GM19239 (cell line): ENCODE results near the gene PRKAA1.

Experiments used
- DNase-seq: peaks from one replicate; pipeline ENCODE4 v3.0.0; 2011; ENCODE audit warnings: low spot score; ENCODE audit not compliant: insufficient read length
- FAIRE-seq: peaks from 2 replicates; lab custom pipeline; 2011; peaks lifted over from hg19 to GRCh38; lab: Jason Lieb, UNC

The PRKAA1 gene

GRCh38 chr5:40784027-40784653, 14.0 kb downstream of the PRKAA1 start:
- DNase-seq, result no peak
- FAIRE-seq, result no peak

GRCh38 chr5:40781843-40782409, 16.2 kb downstream of the PRKAA1 start:
- no peak for DNase-seq
- no peak for FAIRE-seq

GRCh38 chr5:40780858-40781257, 17.3 kb downstream of the PRKAA1 start:
- DNase-seq, result no peak
- FAIRE-seq, result no peak

GRCh38 chr5:40780199-40780598, 18.0 kb downstream of the PRKAA1 start:
- FAIRE-seq (no peak), DNase-seq (no peak)

- FAIRE-seq (no peak), DNase-seq (no peak)
Observed at GRCh38 chr5:40779561-40779960, 18.6 kb downstream of the PRKAA1 start.

GRCh38 chr5:40778133-40778532, 20.0 kb downstream of the PRKAA1 start:
- DNase-seq (no peak), FAIRE-seq (no peak)

- DNase-seq (no peak), FAIRE-seq (no peak)
Observed at GRCh38 chr5:40776658-40776977, 21.6 kb downstream of the PRKAA1 start.

- DNase-seq, result no peak
- peak; percentile 69 for FAIRE-seq
Observed at GRCh38 chr5:40775846-40776657, 22.1 kb downstream of the PRKAA1 start.

GRCh38 chr5:40775085-40775845, 22.9 kb downstream of the PRKAA1 start:
- FAIRE-seq (no peak), DNase-seq (no peak)

- FAIRE-seq (no peak), DNase-seq (no peak)
Observed at GRCh38 chr5:40774623-40775022, 23.6 kb downstream of the PRKAA1 start.

GRCh38 chr5:40770764-40771163, 27.4 kb downstream of the PRKAA1 start:
- FAIRE-seq (no peak), DNase-seq (no peak)

GRCh38 chr5:40762705-40763104, 35.5 kb downstream of the PRKAA1 start:
- no peak for DNase-seq
- FAIRE-seq, result no peak

GRCh38 chr5:40757400-40757799, 40.8 kb downstream of the PRKAA1 start:
- FAIRE-seq, result no peak
- DNase-seq, result no peak

GRCh38 chr5:40755407-40756365, 42.5 kb downstream of the PRKAA1 start, which contains the start of gene TTC33:
TTC33 (minus strand) TSS chr5:40755961; CDS start chr5:40747018, 8,943 bp downstream.
- peak; percentile 97 for FAIRE-seq
- DNase-seq, result peak; percentile 86

GRCh38 chr5:40755093-40755406, 43.1 kb downstream of the PRKAA1 start:
- peak; percentile 44 for DNase-seq
- FAIRE-seq, result peak; percentile 97

- DNase-seq, result no peak
- peak; percentile 68 for FAIRE-seq
Observed at GRCh38 chr5:40754381-40755092, 43.6 kb downstream of the PRKAA1 start.

GRCh38 chr5:40746703-40747102, 51.5 kb downstream of the PRKAA1 start:
- FAIRE-seq (no peak), DNase-seq (no peak)

GRCh38 chr5:40743771-40744170, 54.4 kb downstream of the PRKAA1 start:
- DNase-seq (no peak), FAIRE-seq (no peak)

GRCh38 chr5:40738502-40738901, 59.7 kb downstream of the PRKAA1 start:
- FAIRE-seq (no peak), DNase-seq (no peak)
